Psoas muscle (tissue), 8 donors: ENCODE measurements around the gene HERPUD1. TPM values are rescaled to one million over a fixed set of nuclear protein-coding genes. Genes with fewer than 3 reads are reported as not detected.
A peak's percentile ranks its signal among the peaks of the same experiment; 100 is the strongest.

Experiments used
- ATAC-seq, 4 donors: fragments of 200-7000 bp; cut with Tn5 transposase; one replicate each; pipeline ENCODE4 v1.9.1; 2020; ENCODE audit warnings: moderate library complexity in 3 of 4, mild to moderate bottlenecking in 2 of 4
- DNase-seq, 2 donors: peaks; one replicate each; pipeline ENCODE4 v3.0.0-alpha.2; 2020
- H3K27ac ChIP-seq: fragments of 200-600 bp; one replicate; pipeline ENCODE4 v1.8.0; 2022
- H3K27me3 ChIP-seq, 3 donors: fragments of 200-600 bp in 1 of 3; one replicate each; pipeline versions ENCODE4 v1.6.1 to v1.8.0; 2013 to 2022; ENCODE audit warnings: low read length in 2 of 3, mild to moderate bottlenecking in 2 of 3, moderate library complexity in 1 of 3; ENCODE audit not compliant: insufficient read depth in 3 of 3
- H3K36me3 ChIP-seq, 2 donors: fragments of 200-600 bp in 1 of 2; one replicate each; pipeline versions ENCODE4 v1.6.1 to v1.8.0; 2013 to 2022; ENCODE audit warnings: low read depth in 1 of 2, mild to moderate bottlenecking in 1 of 2, moderate library complexity in 1 of 2; ENCODE audit not compliant: insufficient read depth in 1 of 2
- H3K4me1 ChIP-seq: fragments of 200-600 bp; one replicate; pipeline ENCODE4 v1.8.0; 2022
- H3K4me3 ChIP-seq: fragments of 200-600 bp; one replicate; pipeline ENCODE4 v1.8.0; 2022; ENCODE audit warnings: mild to moderate bottlenecking
- H3K9me3 ChIP-seq: fragments of 200-600 bp; one replicate; pipeline ENCODE4 v1.8.0; 2022
- WGBS, 3 donors: extraction: QIAGEN DNeasy Blood & Tissue Kit; methylation state at CpG; one replicate each; pipeline versions ENCODE4 v1.1.6 to v1.1.7; 2013; 5-methylcytosine and 5-hydroxymethylcytosine counted together
- intact Hi-C, 2 donors: fragments of 100-400 bp; cut with DNase I; formaldehyde crosslinking; loops; one replicate each; pipeline versions ENCODE4 v1.11.0 to v1.14.2; 2022
- polyA plus RNA-seq, 3 donors: library from polyadenylated mRNA; stranded (reverse); fragments of 200-250 nt; gene quantifications; one replicate each; pipeline ENCODE4 v1.2.3, GENCODE V29; 2013
- total RNA-seq, 4 donors: library from RNA; stranded (reverse); fragmentation: NEBNext Ultra II Directional in 2 of 4; extraction: Animal tissue kit (Norgen Biotek cat#: 25700) in 2 of 4; gene quantifications; one replicate each; pipeline versions ENCODE4 v1.2.1 to v1.2.4, GENCODE V29; 2021 to 2023
- TF ChIP-seq, protein P1 (sequence below): fragments of 200-600 bp; IDR thresholded peaks from one replicate; pipeline ENCODE4 v1.8.0; 2022; ENCODE audit warnings: antibody characterized with exemption
- donor health status: healthy with polysubstance abuse.
- donor health status: DM: no; HTN: no; CAD: no; lungs with moderate emphysema.
- donor health status: Bipolar disorder and iron deficiency.
- donor health status: healthy.
- donor health status: DM: yes; HTN: yes; CAD: no.
- donor health status: DM: no; HTN: no; CAD: no.
- donor health status: DM: no; HTN: no; CAD: no.
- donor health status: DM: yes; HTN: yes; CAD: no.

Gene HERPUD1
- total and polyA plus RNA-seq, 7 donors, result 70.2 to 162 (median 113) TPM

GRCh38 chr16:56982695-56983094 is 50.8 kb downstream of the HERPUD1 start:
- ATAC-seq (no peak), DNase-seq (no peak)
- Histone ChIP-seq H3K36me3 (no peaks in the 10 kb centered on the region), H3K4me1 (no peaks in the 10 kb centered on the region), H3K9me3 (no peaks in the 10 kb centered on the region), H3K27ac (no peak overlapping the region), H3K27me3 (no peaks in the 10 kb centered on the region), H3K4me3 (no peak overlapping the region)
- 75 to 84% (median 80%) methylated on average over 2 of the region's 2 CpGs for WGBS, 3 donors
- TF ChIP-seq, protein P1, sequence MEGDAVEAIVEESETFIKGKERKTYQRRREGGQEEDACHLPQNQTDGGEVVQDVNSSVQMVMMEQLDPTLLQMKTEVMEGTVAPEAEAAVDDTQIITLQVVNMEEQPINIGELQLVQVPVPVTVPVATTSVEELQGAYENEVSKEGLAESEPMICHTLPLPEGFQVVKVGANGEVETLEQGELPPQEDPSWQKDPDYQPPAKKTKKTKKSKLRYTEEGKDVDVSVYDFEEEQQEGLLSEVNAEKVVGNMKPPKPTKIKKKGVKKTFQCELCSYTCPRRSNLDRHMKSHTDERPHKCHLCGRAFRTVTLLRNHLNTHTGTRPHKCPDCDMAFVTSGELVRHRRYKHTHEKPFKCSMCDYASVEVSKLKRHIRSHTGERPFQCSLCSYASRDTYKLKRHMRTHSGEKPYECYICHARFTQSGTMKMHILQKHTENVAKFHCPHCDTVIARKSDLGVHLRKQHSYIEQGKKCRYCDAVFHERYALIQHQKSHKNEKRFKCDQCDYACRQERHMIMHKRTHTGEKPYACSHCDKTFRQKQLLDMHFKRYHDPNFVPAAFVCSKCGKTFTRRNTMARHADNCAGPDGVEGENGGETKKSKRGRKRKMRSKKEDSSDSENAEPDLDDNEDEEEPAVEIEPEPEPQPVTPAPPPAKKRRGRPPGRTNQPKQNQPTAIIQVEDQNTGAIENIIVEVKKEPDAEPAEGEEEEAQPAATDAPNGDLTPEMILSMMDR, result no peak
- intact Hi-C loops, result no loop called here

DNA sequence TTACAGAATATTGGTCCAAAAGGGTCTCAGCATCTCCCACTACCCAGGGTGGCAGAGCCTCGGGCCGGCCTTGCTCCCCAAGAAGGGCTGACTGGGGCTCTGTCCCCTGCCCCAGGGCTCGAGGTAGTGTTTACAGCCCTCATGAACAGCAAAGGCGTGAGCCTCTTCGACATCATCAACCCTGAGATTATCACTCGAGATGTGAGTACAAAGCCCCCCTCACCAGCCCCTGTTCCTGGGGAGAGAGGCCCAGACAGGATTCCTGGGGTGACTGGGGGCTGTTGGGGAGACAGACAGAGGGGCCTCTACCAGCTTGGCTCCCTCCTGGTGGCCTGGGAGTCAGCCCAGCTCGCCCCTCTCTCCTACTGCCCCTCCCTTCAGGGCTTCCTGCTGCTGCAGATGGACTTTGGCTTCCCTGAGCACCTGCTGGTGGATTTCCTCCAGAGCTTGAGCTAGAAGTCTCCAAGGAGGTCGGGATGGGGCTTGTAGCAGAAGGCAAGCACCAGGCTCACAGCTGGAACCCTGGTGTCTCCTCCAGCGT is 51.3 kb downstream of the HERPUD1 start:
- Histone ChIP-seq H3K27me3 (no peaks in the 10 kb centered on the region), H3K36me3 (no peaks in the 10 kb centered on the region), H3K9me3 (no peaks in the 10 kb centered on the region), H3K4me3 (no peak overlapping the region), H3K27ac (no peak overlapping the region), H3K4me1 (no peaks in the 10 kb centered on the region)
- ATAC-seq (no peak), DNase-seq (no peak)
- 65 to 73% (median 68%) methylated on average over 8 to 9 of the region's 9 CpGs for WGBS, 3 donors
- intact Hi-C loops, result no loop called here
- TF ChIP-seq, protein P1, result no peak

- intact Hi-C loops, result loop anchor here in 1 of 2 donors (5.0 kb wide), 1 partner anchor 58 kb away; no protein-coding TSS in a partner anchor
- ATAC-seq (no peak), DNase-seq (no peak)
- Histone ChIP-seq H3K4me3 (no peak overlapping the region), H3K36me3 (no peaks in the 10 kb centered on the region), H3K9me3 (no peaks in the 10 kb centered on the region), H3K4me1 (no peaks in the 10 kb centered on the region), H3K27me3 (no peaks in the 10 kb centered on the region), H3K27ac (no peak overlapping the region)
- TF ChIP-seq, protein P1, result no peak
- 89 to 90% (median 89%) methylated on average over 6 of the region's 6 CpGs for WGBS, 3 donors
Observed at GRCh38 chr16:56984639-56985038, 52.7 kb downstream of the HERPUD1 start.

- 53 to 65% (median 56%) methylated on average over 7 of the region's 7 CpGs for WGBS, 3 donors
- TF ChIP-seq, protein P1, result no peak
- Histone ChIP-seq H3K9me3 (no peaks in the 10 kb centered on the region), H3K27me3 (no peaks in the 10 kb centered on the region), H3K27ac (peak overlapping the region; percentile 7), H3K36me3 (no peaks in the 10 kb centered on the region), H3K4me3 (no peak overlapping the region), H3K4me1 (peaks cover 2% of the 10 kb centered on the region)
- intact Hi-C loops, result loop anchor here in 1 of 2 donors (5.0 kb wide), 1 partner anchor 57 kb away; no protein-coding TSS in a partner anchor
- peak in 2 of 4 donors; percentile 33 to 35 for ATAC-seq
- DNase-seq, result peak; percentile 74 to 76
Observed at GRCh38 chr16:56985288-56985961, 53.5 kb downstream of the HERPUD1 start.
